Measurements from ENCODE around the gene LOXL4. TPM values are rescaled to one million over a fixed set of nuclear protein-coding genes. Genes with fewer than 3 reads are reported as not detected.

The LOXL4 gene
- total RNA-seq, 2 donors from 2014 or later, result 0.32 to 1.6 TPM

DNA sequence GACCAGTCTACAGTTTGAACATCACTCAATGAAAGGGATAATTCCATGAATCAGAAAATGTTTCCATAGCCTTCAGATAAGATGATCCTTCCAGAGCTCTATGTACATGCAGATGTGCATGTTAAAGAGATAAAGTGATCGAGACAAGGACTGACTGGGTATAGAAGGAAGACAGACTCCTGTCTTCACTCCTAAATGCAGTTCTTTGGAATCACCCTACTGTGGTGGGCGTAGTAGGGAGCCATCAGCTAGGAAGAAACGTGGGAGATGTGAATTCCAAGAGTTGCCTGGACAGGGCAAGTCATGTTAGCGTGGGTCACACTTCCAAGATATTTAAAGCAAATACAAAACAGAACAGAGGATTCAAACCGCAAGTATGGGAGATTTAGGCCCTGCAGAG, 23.9 kb downstream of the LOXL4 start:
- no peaks in the 10 kb centered on the region for H3K4me1 ChIP-seq
- intact Hi-C loops (cut with DNase I), result no loop called here
- peaks cover 5% of the 10 kb centered on the region for H3K36me3 ChIP-seq
- H3K27me3 ChIP-seq, result no peaks in the 10 kb centered on the region
- H3K4me3 ChIP-seq, result no peak overlapping the region
- no peak overlapping the region for H3K27ac ChIP-seq
- TF ChIP-seq, protein P1, sequence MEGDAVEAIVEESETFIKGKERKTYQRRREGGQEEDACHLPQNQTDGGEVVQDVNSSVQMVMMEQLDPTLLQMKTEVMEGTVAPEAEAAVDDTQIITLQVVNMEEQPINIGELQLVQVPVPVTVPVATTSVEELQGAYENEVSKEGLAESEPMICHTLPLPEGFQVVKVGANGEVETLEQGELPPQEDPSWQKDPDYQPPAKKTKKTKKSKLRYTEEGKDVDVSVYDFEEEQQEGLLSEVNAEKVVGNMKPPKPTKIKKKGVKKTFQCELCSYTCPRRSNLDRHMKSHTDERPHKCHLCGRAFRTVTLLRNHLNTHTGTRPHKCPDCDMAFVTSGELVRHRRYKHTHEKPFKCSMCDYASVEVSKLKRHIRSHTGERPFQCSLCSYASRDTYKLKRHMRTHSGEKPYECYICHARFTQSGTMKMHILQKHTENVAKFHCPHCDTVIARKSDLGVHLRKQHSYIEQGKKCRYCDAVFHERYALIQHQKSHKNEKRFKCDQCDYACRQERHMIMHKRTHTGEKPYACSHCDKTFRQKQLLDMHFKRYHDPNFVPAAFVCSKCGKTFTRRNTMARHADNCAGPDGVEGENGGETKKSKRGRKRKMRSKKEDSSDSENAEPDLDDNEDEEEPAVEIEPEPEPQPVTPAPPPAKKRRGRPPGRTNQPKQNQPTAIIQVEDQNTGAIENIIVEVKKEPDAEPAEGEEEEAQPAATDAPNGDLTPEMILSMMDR (IDR thresholded peaks at IDR 0.05), result no peak
- H3K9ac ChIP-seq (ENCODE audit: low read depth in 2 of 2, low read length in 2 of 2), result no peak overlapping the region
- no peak for DNase-seq
- no peaks in the 10 kb centered on the region for H3K9me3 ChIP-seq

DNA sequence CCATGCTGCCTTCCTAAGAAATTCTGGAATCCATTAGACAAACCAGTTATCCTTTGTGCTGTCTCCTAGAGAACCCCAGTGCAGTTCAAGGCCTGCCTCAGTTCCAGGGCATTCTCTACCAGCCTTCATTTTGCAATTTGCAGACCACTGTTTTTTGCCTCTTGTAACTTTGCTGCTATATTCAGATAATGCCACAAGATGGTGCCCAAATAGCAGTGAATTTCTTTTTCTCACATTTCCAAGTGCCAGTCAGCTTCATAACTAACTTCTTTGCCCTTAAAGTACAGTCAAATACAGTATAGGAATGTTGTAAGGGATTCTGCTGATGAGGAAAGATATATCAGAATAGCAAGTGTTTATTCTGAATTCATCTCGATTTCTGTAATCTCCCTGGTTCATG, 25.2 kb downstream of the LOXL4 start:
- H3K4me3 ChIP-seq, result no peak overlapping the region
- no peaks in the 10 kb centered on the region for H3K9me3 ChIP-seq
- H3K27me3 ChIP-seq, result no peaks in the 10 kb centered on the region
- TF ChIP-seq, protein P1 (IDR thresholded peaks at IDR 0.05), result no peak
- no peak overlapping the region for H3K9ac ChIP-seq (ENCODE audit: low read depth in 2 of 2, low read length in 2 of 2)
- H3K4me1 ChIP-seq, result no peaks in the 10 kb centered on the region
- H3K27ac ChIP-seq, result no peak overlapping the region
- intact Hi-C loops (cut with DNase I), result no loop called here
- DNase-seq, result no peak
- peaks cover 5% of the 10 kb centered on the region for H3K36me3 ChIP-seq

DNA sequence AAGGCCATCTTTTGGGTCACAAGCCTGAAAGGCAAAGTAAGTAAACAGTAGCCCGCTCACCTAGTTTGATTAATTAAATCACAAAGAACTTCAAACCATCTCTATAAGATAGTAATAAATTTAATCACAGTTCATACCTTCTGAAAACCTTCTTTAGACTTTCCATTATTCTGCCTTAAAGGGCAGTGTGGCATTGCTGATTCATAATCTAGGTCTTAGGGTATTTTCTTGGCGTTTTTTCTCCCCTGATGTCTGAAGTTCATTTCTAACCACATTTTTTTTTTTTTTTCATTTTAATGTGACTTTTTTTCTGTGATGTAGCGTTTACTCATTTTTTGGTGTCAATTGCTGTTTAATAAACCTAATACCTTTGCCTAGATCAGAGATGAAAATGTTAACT, 27.5 kb downstream of the LOXL4 start:
- intact Hi-C loops (cut with DNase I), result no loop called here
- no peak for DNase-seq
- no peak overlapping the region for H3K9ac ChIP-seq (ENCODE audit: low read depth in 2 of 2, low read length in 2 of 2)
- H3K27me3 ChIP-seq, result no peaks in the 10 kb centered on the region
- H3K4me1 ChIP-seq, result no peaks in the 10 kb centered on the region
- no peak overlapping the region for H3K27ac ChIP-seq
- H3K4me3 ChIP-seq, result no peak overlapping the region
- H3K9me3 ChIP-seq, result no peaks in the 10 kb centered on the region
- TF ChIP-seq, protein P1 (IDR thresholded peaks at IDR 0.05), result no peak
- peaks cover 5% of the 10 kb centered on the region for H3K36me3 ChIP-seq

DNA sequence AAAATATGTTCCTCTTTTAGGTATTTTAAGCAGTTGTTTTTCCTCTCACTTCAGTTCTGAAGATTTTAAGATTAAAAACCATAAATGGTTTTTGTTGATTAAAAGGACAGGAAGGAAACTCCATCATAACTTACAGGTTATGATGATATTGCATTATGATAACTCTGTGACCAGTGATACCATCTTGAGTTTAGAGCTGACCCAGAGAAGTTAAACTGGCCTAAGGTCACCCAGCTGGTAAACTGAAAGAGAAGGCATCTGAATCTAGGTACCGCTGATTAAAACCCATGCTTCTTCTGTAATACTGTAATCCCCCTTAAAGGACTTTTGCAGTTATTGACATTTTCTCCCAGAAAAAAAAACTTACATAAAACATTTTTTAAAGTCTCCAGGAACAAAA, 29.6 kb downstream of the LOXL4 start:
- TF ChIP-seq, protein P1 (IDR thresholded peaks at IDR 0.05), result no peak
- Histone ChIP-seq H3K4me3 (no peak overlapping the region), H3K4me1 (no peaks in the 10 kb centered on the region), H3K9me3 (no peaks in the 10 kb centered on the region), H3K27me3 (no peaks in the 10 kb centered on the region), H3K9ac (ENCODE audit: low read depth in 2 of 2, low read length in 2 of 2) (no peak overlapping the region), H3K36me3 (no peaks in the 10 kb centered on the region), H3K27ac (no peak overlapping the region)
- intact Hi-C loops (cut with DNase I), result no loop called here
- no peak for DNase-seq

DNA sequence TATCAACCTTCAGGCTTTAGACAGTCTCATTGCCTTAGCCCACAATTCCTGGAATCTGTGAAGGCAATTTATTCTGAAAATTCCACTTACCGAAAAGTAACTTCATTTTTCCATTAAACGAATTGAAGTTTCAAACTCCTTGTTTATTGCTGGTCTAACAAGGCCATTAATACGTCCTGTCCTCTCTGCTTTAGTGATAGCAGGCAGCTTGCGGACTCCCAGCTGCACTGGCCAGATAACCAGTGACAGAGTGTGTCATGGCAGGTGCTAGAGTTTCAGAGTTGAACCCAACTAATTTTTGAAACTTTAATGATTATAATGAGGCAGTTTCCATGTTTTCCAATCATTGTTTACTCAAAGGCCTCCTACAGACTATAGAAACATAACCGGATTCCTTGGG, 31.1 kb downstream of the LOXL4 start:
- H3K27me3 ChIP-seq, result no peaks in the 10 kb centered on the region
- H3K4me3 ChIP-seq, result no peak overlapping the region
- H3K36me3 ChIP-seq, result no peaks in the 10 kb centered on the region
- DNase-seq, result no peak
- TF ChIP-seq, protein P1 (IDR thresholded peaks at IDR 0.05), result no peak
- H3K9ac ChIP-seq (ENCODE audit: low read depth in 2 of 2, low read length in 2 of 2), result no peak overlapping the region
- H3K9me3 ChIP-seq, result no peaks in the 10 kb centered on the region
- no peak overlapping the region for H3K27ac ChIP-seq
- intact Hi-C loops (cut with DNase I), result no loop called here
- H3K4me1 ChIP-seq, result no peaks in the 10 kb centered on the region

DNA sequence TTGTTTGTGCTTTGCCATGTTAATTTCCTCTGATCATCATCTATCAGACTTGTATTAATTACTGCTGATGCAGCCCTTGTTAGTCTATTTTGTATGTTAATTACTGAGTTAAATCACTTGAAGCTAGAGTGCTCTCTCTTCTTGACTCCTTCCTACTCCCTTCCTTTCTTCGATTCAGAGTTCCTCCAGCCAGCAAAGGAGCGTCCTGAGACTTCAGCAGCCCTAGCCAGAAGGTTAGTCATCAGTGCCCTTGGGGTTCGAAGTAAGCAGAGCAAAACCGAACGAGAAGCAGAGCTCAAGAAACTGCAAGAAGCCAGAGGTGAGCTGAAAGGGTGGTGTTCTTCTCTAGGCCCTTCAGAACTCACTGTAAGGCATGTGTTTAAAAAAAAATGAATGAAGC, 32.1 kb downstream of the LOXL4 start:
- intact Hi-C loops (cut with DNase I), result no loop called here
- H3K27ac ChIP-seq, result no peak overlapping the region
- no peaks in the 10 kb centered on the region for H3K36me3 ChIP-seq
- no peaks in the 10 kb centered on the region for H3K4me1 ChIP-seq
- no peak for DNase-seq
- H3K4me3 ChIP-seq, result no peak overlapping the region
- no peaks in the 10 kb centered on the region for H3K9me3 ChIP-seq
- TF ChIP-seq, protein P1 (IDR thresholded peaks at IDR 0.05), result no peak
- no peaks in the 10 kb centered on the region for H3K27me3 ChIP-seq
- no peak overlapping the region for H3K9ac ChIP-seq (ENCODE audit: low read depth in 2 of 2, low read length in 2 of 2)

Data from colonic mucosa (tissue), 4 donors.